C1 segment of cervical spinal cord (tissue), 14 donors: ENCODE measurements around the gene NSMCE3.

Experiments
- DNase-seq, 14 donors: peaks; one replicate each; lab custom pipeline; 2025; lab: John Stamatoyannopoulos, UW

Gene NSMCE3

GRCh38 chr15:29222129-29222853 is 47.3 kb downstream of the NSMCE3 start:
- DNase-seq = no peak

- DNase-seq = no peak
These were observed 48.8 kb downstream of the NSMCE3 start for GRCh38 chr15:29220852-29221251.

GRCh38 chr15:29216955-29217354 is 52.7 kb downstream of the NSMCE3 start:
- no peak for DNase-seq
